Fibroblast of the aortic adventitia (primary cell): ENCODE data around the gene ERC2. TPM values are rescaled to one million over a fixed set of nuclear protein-coding genes. Genes with fewer than 3 reads are reported as not detected.

Experiments used
- DNase-seq: peaks from one replicate; pipeline ENCODE4 v3.0.0-alpha.2; 2010; ENCODE audit warnings: low read depth
- H3K4me3 ChIP-seq: 2 replicates; pipeline ENCODE4 v1.5.1; 2011; ENCODE audit warnings: low read depth, mild to moderate bottlenecking, control low read depth, low read length, moderate library complexity
- CTCF ChIP-seq: IDR thresholded peaks from 2 replicates; pipeline ENCODE4 v1.5.1; 2011; ENCODE audit warnings: mild to moderate bottlenecking, low read length, control low read depth, inconsistent platforms; ENCODE audit not compliant: insufficient read depth
- total RNA-seq: library from RNA; depleted of rRNA; stranded (reverse); fragments of >200 nt; gene quantifications from 2 replicates; pipeline ENCODE4 v1.2.3, GENCODE V29; 2012; ENCODE audit warnings: low replicate concordance

ERC2 gene
- total RNA-seq, 1 donor, result 0.09 TPM

GRCh38 chr3:55711646-55712045, 756.6 kb downstream of the ERC2 start:
- no peak for TF ChIP-seq CTCF
- H3K4me3 ChIP-seq, result no peak overlapping the region
- DNase-seq, result no peak

- no peak for DNase-seq
- TF ChIP-seq CTCF, result no peak
- no peak overlapping the region for H3K4me3 ChIP-seq
Measured at GRCh38 chr3:55709411-55710012, 758.8 kb downstream of the ERC2 start.

- DNase-seq, result no peak
- no peak overlapping the region for H3K4me3 ChIP-seq
- TF ChIP-seq CTCF, result no peak
Measured at GRCh38 chr3:55708921-55709320, 759.3 kb downstream of the ERC2 start.

- H3K4me3 ChIP-seq, result no peak overlapping the region
- DNase-seq, result no peak
Measured at GRCh38 chr3:55708242-55708641, 760.0 kb downstream of the ERC2 start.

GRCh38 chr3:55704521-55704920, 763.7 kb downstream of the ERC2 start:
- TF ChIP-seq CTCF, result no peak
- no peak overlapping the region for H3K4me3 ChIP-seq
- no peak for DNase-seq

More at GRCh38 chr3:55708242-55708641, 760.0 kb downstream of the ERC2 start:
- TF ChIP-seq CTCF, result no peak

GRCh38 chr3:55702822-55703221, 765.4 kb downstream of the ERC2 start:
- no peak for TF ChIP-seq CTCF
- DNase-seq, result no peak
- no peak overlapping the region for H3K4me3 ChIP-seq

- TF ChIP-seq CTCF, result no peak
- no peak overlapping the region for H3K4me3 ChIP-seq
- no peak for DNase-seq
Measured at GRCh38 chr3:55701997-55702396, 766.3 kb downstream of the ERC2 start.
